ENCODE results near the gene ZFPL1. TPM values are rescaled to one million over a fixed set of nuclear protein-coding genes. Genes with fewer than 3 reads are reported as not detected.

The ZFPL1 gene
- total and polyA plus RNA-seq, 8 donors: 15.2 to 52.1 (median 18.3) TPM

- H3K27ac ChIP-seq: no peak overlapping the region
- ATAC-seq (no peak), FAIRE-seq (no peak), DNase-seq (no peak)
- 55% methylated on average over 3 of the region's 3 CpGs for WGBS, 2 donors
- intact Hi-C loops (cut with DNase I): no loop called here
- no peak overlapping the region for H3K4me3 ChIP-seq
- no peak for TF ChIP-seq CTCF (IDR thresholded peaks at IDR 0.05)
- no peaks in the 10 kb centered on the region for H3K9me3 ChIP-seq
- no peaks in the 10 kb centered on the region for H3K36me3 ChIP-seq
- H3K4me1 ChIP-seq: no peaks in the 10 kb centered on the region
- H3K27me3 ChIP-seq: no peaks in the 10 kb centered on the region
Measured at GRCh38 chr11:65063532-65063931, 20.5 kb upstream of the ZFPL1 start.

GRCh38 chr11:65064847-65065240 lies 19.2 kb upstream of the ZFPL1 start:
- H3K9me3 ChIP-seq: no peaks in the 10 kb centered on the region
- no peaks in the 10 kb centered on the region for H3K36me3 ChIP-seq
- ATAC-seq (no peak), FAIRE-seq (no peak), DNase-seq (no peak)
- no peaks in the 10 kb centered on the region for H3K27me3 ChIP-seq
- 80 to 86% methylated on average over 4 of the region's 4 CpGs for WGBS, 2 donors
- TF ChIP-seq CTCF (IDR thresholded peaks at IDR 0.05): no peak
- H3K4me1 ChIP-seq: no peaks in the 10 kb centered on the region
- intact Hi-C loops (cut with DNase I): no loop called here
- H3K4me3 ChIP-seq: no peak overlapping the region
- H3K27ac ChIP-seq: no peak overlapping the region

- 66 to 73% methylated on average over 7 of the region's 7 CpGs for WGBS, 2 donors
- no peak for TF ChIP-seq CTCF (IDR thresholded peaks at IDR 0.05)
- no peak overlapping the region for H3K27ac ChIP-seq
- ATAC-seq (no peak), DNase-seq (no peak), FAIRE-seq (no peak)
- no peaks in the 10 kb centered on the region for H3K27me3 ChIP-seq
- H3K4me1 ChIP-seq: no peaks in the 10 kb centered on the region
- no peak overlapping the region for H3K4me3 ChIP-seq
- intact Hi-C loops (cut with DNase I): no loop called here
- H3K9me3 ChIP-seq: no peaks in the 10 kb centered on the region
- no peaks in the 10 kb centered on the region for H3K36me3 ChIP-seq
Measured at GRCh38 chr11:65065851-65066250, 18.2 kb upstream of the ZFPL1 start.

GRCh38 chr11:65066315-65066714 lies 17.7 kb upstream of the ZFPL1 start:
- intact Hi-C loops (cut with DNase I): no loop called here
- FAIRE-seq (no peak), DNase-seq (no peak), ATAC-seq (no peak)
- no peaks in the 10 kb centered on the region for H3K4me1 ChIP-seq
- H3K9me3 ChIP-seq: no peaks in the 10 kb centered on the region
- no peak overlapping the region for H3K27ac ChIP-seq
- no peak for TF ChIP-seq CTCF (IDR thresholded peaks at IDR 0.05)
- H3K36me3 ChIP-seq: no peaks in the 10 kb centered on the region
- no peaks in the 10 kb centered on the region for H3K27me3 ChIP-seq
- no peak overlapping the region for H3K4me3 ChIP-seq
- WGBS, 2 donors: 80 to 81% methylated on average over 11 of the region's 11 CpGs

GRCh38 chr11:65066805-65067291 lies 17.2 kb upstream of the ZFPL1 start:
- DNase-seq: no peak
- 85 to 88% methylated on average over 4 of the region's 4 CpGs for WGBS, 2 donors
- Histone ChIP-seq H3K36me3 (no peaks in the 10 kb centered on the region), H3K4me1 (no peaks in the 10 kb centered on the region), H3K27me3 (no peaks in the 10 kb centered on the region), H3K4me3 (no peak overlapping the region), H3K27ac (no peak overlapping the region), H3K9me3 (no peaks in the 10 kb centered on the region)
- TF ChIP-seq CTCF (IDR thresholded peaks at IDR 0.05): no peak
- intact Hi-C loops (cut with DNase I): no loop called here
- no peak for ATAC-seq
- no peak for FAIRE-seq

All from pancreas (tissue), 10 donors.